KG1 (cell line): ENCODE data around the gene STEAP2.
"Not testable (repeated sequence)": the region's sequence is repeated elsewhere in the genome, so short reads cannot be mapped to it uniquely, and the experiment has no call there.

ENCODE experiments used
- DNase-seq: peaks from one replicate; lab custom pipeline; 2025; lab: John Stamatoyannopoulos, UW

Gene STEAP2

GRCh38 chr7:90211391-90212148 is at the start of gene STEAP2:
Gene STEAP2, plus strand, starts transcription at chr7:90211740. Its CDS starts 13,343 bp downstream, at chr7:90225083.
- no peak for DNase-seq

GRCh38 chr7:90163534-90163933 is 48.0 kb upstream of the STEAP2 start:
- DNase-seq, result no peak

- no peak for DNase-seq
Observed at GRCh38 chr7:90165724-90166123, 45.8 kb upstream of the STEAP2 start.

- no peak for DNase-seq
Observed at GRCh38 chr7:90166153-90166552, 45.4 kb upstream of the STEAP2 start.

- DNase-seq, result no peak
Observed at GRCh38 chr7:90167361-90167760, 44.2 kb upstream of the STEAP2 start.

- no peak for DNase-seq
Observed at GRCh38 chr7:90169891-90170290, 41.6 kb upstream of the STEAP2 start.

- DNase-seq, result no peak
Observed at GRCh38 chr7:90172121-90172520, 39.4 kb upstream of the STEAP2 start.

GRCh38 chr7:90172624-90173023 is 38.9 kb upstream of the STEAP2 start:
- DNase-seq, result no peak

- no peak for DNase-seq
Observed at GRCh38 chr7:90173127-90173844, 38.3 kb upstream of the STEAP2 start.

GRCh38 chr7:90175667-90176066 is 35.9 kb upstream of the STEAP2 start:
- DNase-seq, result no peak

- no peak for DNase-seq
Observed at GRCh38 chr7:90176195-90176594, 35.3 kb upstream of the STEAP2 start.

GRCh38 chr7:90178166-90178565 is 33.4 kb upstream of the STEAP2 start:
- no peak for DNase-seq

- DNase-seq, result peak; percentile 8
Observed at GRCh38 chr7:90178679-90179278, 32.8 kb upstream of the STEAP2 start.

GRCh38 chr7:90180011-90180585 is 31.4 kb upstream of the STEAP2 start:
- DNase-seq, result no peak

GRCh38 chr7:90180649-90181048 is 30.9 kb upstream of the STEAP2 start:
- no peak for DNase-seq

- DNase-seq, result no peak
Observed at GRCh38 chr7:90181485-90181884, 30.1 kb upstream of the STEAP2 start.

GRCh38 chr7:90186290-90186689 is 25.2 kb upstream of the STEAP2 start:
- not testable (repeated sequence) for DNase-seq

- no peak for DNase-seq
Observed at GRCh38 chr7:90187507-90188050, 24.0 kb upstream of the STEAP2 start.

GRCh38 chr7:90188281-90188680 is 23.3 kb upstream of the STEAP2 start:
- no peak for DNase-seq

- no peak for DNase-seq
Observed at GRCh38 chr7:90190995-90191394, 20.5 kb upstream of the STEAP2 start.

- no peak for DNase-seq
Observed at GRCh38 chr7:90191648-90192047, 19.9 kb upstream of the STEAP2 start.
